LNCAP (cell line): Measurements from ENCODE around the gene NELFCD.

ENCODE experiments used
- CTCF ChIP-seq: fragments of 450-650 bp; IDR thresholded peaks from 2 replicates; pipeline ENCODE4 v1.5.1; 2017; ENCODE audit warnings: mild to moderate bottlenecking

Gene NELFCD

DNA sequence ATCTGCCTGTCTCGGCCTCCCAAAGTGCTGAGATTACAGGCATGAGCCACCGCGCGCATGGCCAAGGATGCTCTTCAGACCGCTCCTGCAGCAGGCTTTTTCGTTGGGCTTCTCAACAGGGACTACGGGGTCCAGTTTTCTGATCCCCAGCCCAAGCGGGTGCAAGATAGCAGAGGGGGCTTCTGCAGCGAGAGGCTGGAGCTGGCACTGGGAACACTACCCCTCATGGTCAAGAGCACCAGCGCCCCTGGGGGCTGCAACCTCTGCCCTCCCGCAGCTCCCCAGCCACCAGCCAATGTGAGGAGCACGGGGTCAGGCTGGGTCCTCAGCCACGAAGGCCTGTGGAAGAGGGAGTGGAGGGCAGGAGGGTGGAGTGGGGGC, 20.0 kb downstream of the NELFCD start:
- TF ChIP-seq CTCF = no peak

DNA sequence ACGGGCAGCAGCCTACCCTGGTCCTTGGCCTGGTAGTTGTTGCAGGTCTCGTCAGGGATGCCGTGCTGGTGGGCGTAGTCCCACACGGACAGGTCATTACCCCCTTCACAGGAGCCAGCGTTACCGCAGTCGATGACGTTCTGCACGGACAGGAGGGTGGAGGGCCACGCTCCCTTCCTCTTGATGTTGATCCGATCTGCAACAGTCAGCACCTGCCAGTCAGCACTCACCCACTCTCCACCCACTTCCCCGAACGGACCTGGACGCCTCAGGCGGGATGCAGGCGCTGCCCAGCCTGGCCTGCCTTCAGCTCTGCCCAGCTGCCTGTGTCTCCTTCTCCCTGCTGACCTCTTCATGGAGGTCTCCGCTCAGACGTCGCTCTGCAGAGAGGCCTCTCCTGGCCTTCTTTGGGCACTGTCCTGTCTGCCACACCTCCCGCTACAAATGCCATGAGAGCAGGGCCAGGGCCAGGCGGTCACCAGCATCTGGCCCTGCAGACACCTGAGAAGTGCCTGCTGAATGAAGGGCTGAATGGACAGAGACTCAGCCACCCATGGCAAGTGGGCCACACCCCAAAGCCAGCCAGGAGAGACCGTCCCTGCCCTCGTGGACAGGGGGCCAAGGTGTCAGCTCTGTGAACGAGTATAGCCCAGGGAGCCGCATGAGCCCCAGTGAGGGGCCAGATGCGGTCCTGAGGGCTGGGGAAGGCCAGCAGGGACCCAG, 20.6 kb downstream of the NELFCD start:
- no peak for TF ChIP-seq CTCF

GRCh38 chr20:59002388-59002787, 21.3 kb downstream of the NELFCD start:
- no peak for TF ChIP-seq CTCF

GRCh38 chr20:59002874-59003399, 21.9 kb downstream of the NELFCD start:
- no peak for TF ChIP-seq CTCF

- no peak for TF ChIP-seq CTCF
Observed at GRCh38 chr20:59003836-59004492, 22.9 kb downstream of the NELFCD start.

- no peak for TF ChIP-seq CTCF
Observed at GRCh38 chr20:59004493-59004762, 23.4 kb downstream of the NELFCD start.

- TF ChIP-seq CTCF = no peak
Observed at GRCh38 chr20:59004763-59005522, 23.9 kb downstream of the NELFCD start.
